ENCODE measurements around the gene SYTL3.

DNA sequence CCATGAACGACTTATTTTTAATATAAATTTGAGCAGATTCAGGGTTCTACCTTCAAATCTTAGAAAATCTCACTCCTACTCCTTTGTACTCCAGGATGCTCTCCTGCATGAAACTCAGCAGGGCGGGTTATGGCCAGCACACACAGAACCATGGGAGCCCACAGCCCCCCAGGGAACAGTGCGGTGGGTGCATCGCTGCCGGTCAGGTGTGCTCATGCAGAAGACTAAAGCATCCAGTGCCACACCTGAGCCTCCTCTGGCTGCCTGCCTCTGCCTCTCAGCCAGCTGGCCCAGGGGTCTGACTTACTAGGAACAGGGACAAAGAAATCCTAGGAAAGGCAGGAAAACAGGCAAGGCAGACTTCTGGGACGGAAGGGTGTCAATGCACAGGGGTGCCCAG is 137.5 kb downstream of the SYTL3 start:
- TF ChIP-seq BHLHE40 (IDR thresholded peaks at IDR 0.05; ENCODE audit: borderline replicate concordance) (no peak), FOXA1 (IDR thresholded peaks at IDR 0.05) (no peak), SUZ12 (IDR thresholded peaks at IDR 0.05) (no peak), SP1 (IDR thresholded peaks at IDR 0.05) (no peak), FOXM1 (IDR thresholded peaks at IDR 0.05; ENCODE audit: borderline replicate concordance) (no peak), ARNT (IDR thresholded peaks at IDR 0.05) (no peak), PKNOX1 (IDR thresholded peaks at IDR 0.05) (no peak), FOXK2 (IDR thresholded peaks at IDR 0.05) (no peak), NFRKB (IDR thresholded peaks at IDR 0.05) (no peak), ELF4 (IDR thresholded peaks at IDR 0.05) (no peak), CTBP1 (IDR thresholded peaks at IDR 0.05; ENCODE audit: borderline replicate concordance) (no peak), ZNF384 (IDR thresholded peaks at IDR 0.05) (no peak), LEF1 (IDR thresholded peaks at IDR 0.05; ENCODE audit: borderline replicate concordance) (no peak), TARDBP (IDR thresholded peaks at IDR 0.05) (no peak)

Measured in HEK293T (cell line).